Stimulated activated CD4-positive, alpha-beta T cell treated with anti-CD3 and anti-CD28 coated beads, Interleukin-4, amount 100 ng/mL, for 24 hours (primary cell): Measurements from ENCODE around the gene XAB2.
"Not testable (repeated sequence)": the region's sequence is repeated elsewhere in the genome, so short reads cannot be mapped to it uniquely, and the experiment has no call there.

ENCODE experiments used
- DNase-seq: peaks from one replicate; pipeline ENCODE4 v3.0.0-alpha.2; 2020

XAB2 gene

DNA sequence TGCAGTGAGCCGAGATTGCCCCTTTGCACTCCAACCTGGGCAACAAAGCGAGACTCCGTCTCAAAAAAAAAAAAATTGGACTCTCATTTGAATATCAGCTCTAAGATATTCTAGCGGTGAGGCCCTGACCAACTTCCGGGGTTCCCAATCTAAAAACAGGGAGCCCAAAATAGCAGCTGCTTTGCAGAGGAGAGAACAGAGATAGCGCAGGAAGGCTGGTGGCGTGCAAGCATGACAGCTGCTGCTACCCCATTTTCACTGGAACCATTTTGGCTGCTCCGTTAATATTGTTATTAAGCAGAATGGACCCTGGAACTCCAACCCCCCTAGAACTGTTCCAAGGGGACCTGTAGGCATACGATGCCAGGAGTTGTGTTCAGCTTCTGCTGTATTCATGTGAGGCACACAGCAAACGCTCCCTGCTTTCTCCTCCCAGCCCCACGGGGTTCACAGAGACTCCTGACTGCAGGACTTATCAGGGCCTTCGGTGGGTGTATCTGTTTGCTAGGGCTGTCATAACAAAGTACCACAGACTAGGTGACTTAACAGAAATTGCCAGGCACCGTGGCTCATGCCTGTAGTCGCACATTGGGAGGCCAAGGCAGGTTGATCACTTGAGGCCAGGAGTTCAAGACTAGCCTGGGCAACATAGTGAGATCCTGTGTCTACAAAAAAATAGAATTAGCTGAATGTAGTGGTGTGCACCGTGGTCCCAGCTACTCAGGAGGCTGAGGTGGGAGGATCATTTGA lies 19.1 kb upstream of the XAB2 start:
- no peak for DNase-seq

- no peak for DNase-seq
These were observed 17.8 kb upstream of the XAB2 start for GRCh38 chr19:7647156-7647555.

DNA sequence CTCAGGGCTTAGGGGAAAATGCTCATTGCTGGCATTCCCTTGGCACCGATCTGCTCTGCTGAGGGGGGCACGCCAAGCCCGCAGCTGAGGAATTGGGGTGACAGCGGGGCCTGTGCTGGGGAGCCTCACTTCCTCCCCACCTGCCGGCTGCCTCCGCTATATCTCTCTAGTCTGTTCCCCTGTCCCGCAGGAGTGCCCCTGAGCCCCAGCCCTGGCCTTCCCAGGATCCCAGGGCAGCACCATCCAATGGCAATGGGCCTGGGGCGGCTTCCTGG lies 17.0 kb upstream of the XAB2 start:
- no peak for DNase-seq

GRCh38 chr19:7645656-7646425 lies 16.5 kb upstream of the XAB2 start:
- DNase-seq, result no peak

DNA sequence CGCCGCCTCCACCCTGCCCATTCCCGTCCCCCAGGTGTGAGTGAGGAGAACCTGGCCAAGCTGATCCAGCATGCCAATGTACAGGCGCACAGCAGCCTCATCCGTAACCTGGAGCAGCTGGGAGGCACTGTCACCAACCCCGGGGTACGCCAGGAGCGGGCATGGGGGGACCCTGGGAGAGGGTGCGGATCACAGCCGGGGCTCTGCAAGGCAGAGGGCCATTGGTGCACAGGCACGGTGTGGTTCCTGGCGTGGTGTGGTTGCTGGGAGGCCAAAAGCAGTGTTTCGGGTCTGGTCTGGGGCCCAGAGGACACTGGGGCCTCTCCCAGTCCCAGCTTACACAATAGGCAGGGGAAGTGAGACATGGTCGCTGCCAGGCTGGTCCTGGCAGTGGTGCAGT lies 15.8 kb upstream of the XAB2 start:
- no peak for DNase-seq

DNA sequence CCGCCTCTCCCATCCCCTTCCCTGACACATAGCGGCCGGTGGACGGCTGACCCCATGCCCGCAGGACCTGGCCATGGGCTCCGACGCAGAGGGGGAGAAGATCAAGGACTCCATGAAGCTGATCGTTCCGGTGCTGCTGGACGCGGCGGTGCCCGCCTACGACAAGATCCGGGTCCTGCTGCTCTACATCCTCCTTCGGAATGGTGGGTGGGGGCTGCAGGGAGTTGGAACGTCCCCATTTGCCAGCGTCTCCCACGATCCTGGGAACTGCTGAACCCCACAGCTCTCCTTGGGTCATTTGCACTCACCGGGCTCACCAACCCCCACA lies 15.2 kb upstream of the XAB2 start:
- DNase-seq, result no peak

DNA sequence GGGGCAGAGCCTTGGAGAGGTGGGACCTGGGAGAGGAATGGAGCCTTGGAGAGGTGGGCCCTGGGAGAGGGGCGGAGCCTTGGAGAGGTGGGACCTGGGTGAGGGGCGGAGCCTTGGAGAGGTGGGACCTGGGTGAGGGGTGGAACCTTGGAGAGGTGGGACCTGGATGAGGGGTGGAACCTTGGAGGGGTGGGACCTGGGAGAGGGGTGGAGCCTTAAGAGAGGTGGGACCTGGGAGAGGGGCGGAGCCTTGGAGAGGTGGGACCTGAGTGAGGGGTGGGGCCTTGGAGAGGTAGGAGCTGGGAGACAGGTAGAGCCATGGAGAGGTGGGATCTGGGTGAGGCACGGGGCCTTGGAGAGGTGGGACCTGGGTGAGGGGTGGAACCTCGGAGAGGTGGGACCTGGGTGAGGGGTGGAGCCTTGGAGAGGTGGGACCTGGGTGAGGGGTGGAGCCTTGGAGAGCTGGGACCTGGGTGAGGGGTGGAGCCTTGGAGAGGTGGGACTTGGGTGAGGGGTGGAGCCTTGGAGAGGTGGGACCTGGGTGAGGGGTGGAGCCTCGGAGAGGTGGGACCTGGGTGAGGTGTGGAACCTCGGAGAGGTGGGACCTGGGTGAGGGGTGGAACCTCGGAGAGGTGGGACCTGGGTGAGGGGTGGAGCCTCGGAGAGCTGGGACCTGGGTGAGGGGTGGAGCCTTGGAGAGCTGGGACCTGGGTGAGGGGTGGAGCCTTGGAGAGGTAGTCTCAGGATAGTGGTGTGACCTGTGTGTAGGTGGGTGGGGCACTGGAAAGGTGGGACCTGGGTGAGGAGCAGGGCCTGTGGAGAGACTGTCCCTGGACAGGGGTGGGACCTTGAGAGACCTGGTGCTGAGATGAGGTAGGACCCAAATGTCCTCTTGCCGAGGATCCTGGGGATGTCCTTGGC lies 14.5 kb upstream of the XAB2 start:
- DNase-seq, result not testable (repeated sequence)

- DNase-seq, result no peak
These were observed 13.7 kb upstream of the XAB2 start for GRCh38 chr19:7643031-7643415.

DNA sequence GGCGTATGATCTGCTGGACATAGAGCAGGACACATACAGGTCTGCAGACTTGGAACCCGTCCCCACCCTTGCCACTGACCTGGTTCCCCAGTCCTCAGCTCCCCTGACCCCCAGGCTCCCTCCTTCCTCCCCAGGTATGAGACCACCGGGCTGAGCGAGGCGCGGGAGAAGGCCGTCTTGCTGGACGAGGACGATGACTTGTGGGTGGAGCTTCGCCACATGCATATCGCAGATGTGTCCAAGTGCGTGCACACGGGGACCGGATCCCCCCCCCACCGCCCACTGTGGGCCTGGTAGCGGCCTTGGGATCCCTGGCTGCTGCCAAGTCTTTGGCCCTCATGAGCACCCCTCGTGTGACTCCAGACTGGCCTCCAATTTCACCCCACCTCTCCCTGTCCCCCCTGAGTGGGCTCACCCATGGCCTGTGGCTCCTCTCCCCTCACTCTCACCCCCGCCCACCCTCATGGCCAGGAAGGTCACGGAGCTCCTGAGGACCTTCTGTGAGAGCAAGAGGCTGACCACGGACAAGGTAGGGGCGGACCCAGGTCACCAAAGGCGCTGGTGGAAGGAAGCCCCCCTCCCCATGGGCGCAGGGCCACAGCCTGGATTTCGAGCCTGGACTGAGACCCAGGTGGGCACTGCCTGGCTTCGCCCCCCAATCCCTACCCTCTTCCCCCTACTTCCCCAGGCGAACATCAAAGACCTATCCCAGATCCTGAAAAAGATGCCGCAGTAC lies 13.1 kb upstream of the XAB2 start:
- DNase-seq, result no peak

DNA sequence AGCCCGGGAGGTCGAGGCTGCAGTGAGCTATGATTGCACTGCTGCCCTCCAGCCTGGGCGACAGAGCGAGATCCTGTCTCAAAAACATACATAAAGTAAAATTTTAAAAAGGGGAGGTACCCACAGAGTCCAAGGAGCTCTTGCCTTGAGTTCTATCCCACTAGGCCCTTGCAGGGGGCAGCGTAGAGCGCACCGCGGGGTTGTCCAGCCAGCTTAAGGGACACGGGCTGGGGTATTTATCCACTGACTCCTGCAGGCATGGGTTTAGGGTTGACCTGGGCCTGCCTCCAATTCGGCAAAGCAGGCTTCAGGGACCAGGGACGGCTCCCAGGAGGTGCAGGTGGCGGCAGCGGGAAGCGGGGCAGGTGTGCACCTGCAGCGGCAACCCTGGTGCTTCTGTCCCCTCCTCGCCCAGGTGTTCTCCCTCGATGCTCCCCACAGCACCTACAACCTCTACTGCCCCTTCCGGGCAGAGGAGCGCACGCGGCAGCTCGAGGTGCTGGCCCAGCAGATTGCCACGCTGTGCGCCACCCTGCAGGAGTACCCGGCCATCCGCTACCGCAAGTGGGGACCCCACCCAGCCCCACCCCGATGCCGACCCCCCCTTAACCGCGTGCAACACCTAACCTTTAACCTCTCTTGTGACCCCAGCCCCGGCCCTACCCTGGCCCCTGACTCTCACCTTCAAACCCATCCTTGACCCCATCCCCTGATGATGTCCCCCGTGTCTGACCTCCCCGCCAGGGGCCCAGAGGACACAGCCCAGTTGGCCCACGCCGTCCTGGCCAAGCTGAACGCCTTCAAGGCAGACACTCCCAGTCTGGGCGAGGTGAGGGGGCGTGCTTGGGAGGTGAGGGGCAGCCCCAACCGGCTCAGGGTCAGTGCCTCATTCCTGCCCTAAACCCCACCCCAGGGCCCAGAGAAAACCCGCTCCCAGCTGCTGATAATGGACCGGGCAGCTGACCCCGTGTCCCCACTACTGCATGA lies 12.2 kb upstream of the XAB2 start:
- no peak for DNase-seq

DNA sequence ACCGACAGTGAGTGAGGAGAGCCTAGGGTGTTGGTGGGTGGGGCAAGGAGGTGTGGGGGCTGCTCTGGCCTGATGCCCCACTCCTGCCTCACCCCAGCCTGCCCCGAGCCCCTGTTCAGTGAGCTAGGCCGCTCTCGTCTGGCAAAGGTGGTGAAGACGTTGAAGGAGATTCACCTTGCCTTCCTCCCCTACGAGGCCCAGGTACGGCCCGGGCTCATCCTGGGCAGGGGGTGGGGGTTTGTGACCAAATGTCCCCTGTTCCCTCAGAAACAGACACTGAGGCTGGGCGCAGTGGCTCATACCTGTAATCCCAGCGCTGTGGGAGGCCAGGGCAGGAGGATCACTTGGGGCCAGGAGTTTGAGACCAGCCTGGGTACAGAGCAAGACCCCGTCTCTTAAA lies 11.5 kb upstream of the XAB2 start:
- no peak for DNase-seq

DNA sequence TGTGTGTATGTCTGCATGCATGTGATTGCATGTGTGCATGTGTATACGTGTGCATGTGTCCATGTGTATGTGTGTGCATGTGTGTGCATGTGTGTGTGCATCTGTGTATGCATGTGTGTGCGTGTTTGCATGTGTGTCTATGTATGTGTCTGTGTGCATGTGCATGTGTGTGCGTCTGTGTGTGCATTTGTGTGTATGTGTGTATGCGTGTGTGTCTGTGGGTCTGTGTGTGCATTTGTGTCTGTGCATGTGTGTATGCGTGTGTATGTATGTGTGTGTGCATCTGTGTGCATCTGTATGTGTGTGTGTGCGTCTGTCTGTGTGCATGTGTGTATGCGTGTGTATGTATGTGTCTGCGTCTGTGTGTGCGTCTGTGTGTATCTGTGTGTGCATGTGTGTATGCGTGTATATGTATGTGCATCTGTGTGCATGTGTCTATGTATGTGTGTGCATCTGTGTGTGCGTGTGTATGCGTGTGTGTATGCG lies 10.6 kb upstream of the XAB2 start:
- DNase-seq, result no peak

- no peak for DNase-seq
These were observed 9.6 kb upstream of the XAB2 start for GRCh38 chr19:7638802-7639465.

- no peak for DNase-seq
These were observed 8.3 kb upstream of the XAB2 start for GRCh38 chr19:7637374-7638256.

GRCh38 chr19:7636691-7637373 lies 7.5 kb upstream of the XAB2 start, which contains the start of gene STXBP2:
Gene STXBP2 (plus strand): TSS chr19:7637110. CDS start chr19:7637150, 40 bp downstream.
- peak; percentile 90 for DNase-seq

GRCh38 chr19:7636317-7636690 lies 7.0 kb upstream of the XAB2 start:
- no peak for DNase-seq

- DNase-seq, result no peak
These were observed 6.3 kb upstream of the XAB2 start for GRCh38 chr19:7635670-7636069.

DNA sequence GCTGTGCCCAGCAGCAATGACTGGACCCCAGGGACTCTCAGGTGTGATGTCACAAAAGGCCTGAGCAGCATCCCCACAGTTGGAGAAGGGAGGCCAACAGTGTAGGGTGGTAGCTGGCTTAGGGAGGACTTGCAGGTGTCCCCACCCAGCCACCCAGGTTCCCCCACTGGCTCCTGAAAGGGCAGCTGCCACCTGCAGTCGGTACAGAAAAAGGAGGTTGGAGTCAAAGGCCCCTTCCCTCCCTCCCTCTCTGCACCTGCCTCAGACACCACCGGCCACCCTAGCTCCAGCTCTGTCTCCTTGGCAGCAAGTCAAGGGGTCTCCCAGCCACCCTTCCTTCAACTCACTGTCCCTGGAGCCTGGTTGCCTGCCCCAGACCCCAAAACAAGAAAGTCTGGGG lies 4.4 kb upstream of the XAB2 start, which contains the start of gene PCP2:
TSS of gene PCP2 (minus strand) at position 22 of the 400 bp plus-strand sequence. CDS start 262 bp downstream, outside the sequence.
- DNase-seq, result no peak
